Left forelimb (tissue), 1 donor: ENCODE measurements around the gene CXCL13.
"Not testable (repeated sequence)": the region's sequence is repeated elsewhere in the genome, so short reads cannot be mapped to it uniquely, and the experiment has no call there.

Source experiments
- DNase-seq: peaks from one replicate; pipeline ENCODE4 v3.0.0-alpha.2; 2018; ENCODE audit warnings: low spot score

The CXCL13 gene

GRCh38 chr4:77605210-77605902, at the start of gene CXCL13:
TSS of gene CXCL13 (plus strand) at chr4:77605820. CDS start at chr4:77605866, 46 bp downstream.
- no peak for DNase-seq

GRCh38 chr4:77560170-77560569, 45.5 kb upstream of the CXCL13 start:
- no peak for DNase-seq

GRCh38 chr4:77561720-77562119, 43.9 kb upstream of the CXCL13 start:
- DNase-seq: not testable (repeated sequence)

GRCh38 chr4:77564231-77564630, 41.4 kb upstream of the CXCL13 start:
- no peak for DNase-seq

GRCh38 chr4:77566148-77566547, 39.5 kb upstream of the CXCL13 start:
- DNase-seq: no peak

GRCh38 chr4:77567549-77567948, 38.1 kb upstream of the CXCL13 start:
- DNase-seq: no peak

GRCh38 chr4:77570508-77571214, 35.0 kb upstream of the CXCL13 start:
- DNase-seq: not testable (repeated sequence)

GRCh38 chr4:77576351-77576750, 29.3 kb upstream of the CXCL13 start:
- no peak for DNase-seq

- no peak for DNase-seq
These were observed 27.5 kb upstream of the CXCL13 start for GRCh38 chr4:77578145-77578544.

- no peak for DNase-seq
These were observed 26.1 kb upstream of the CXCL13 start for GRCh38 chr4:77579406-77580076.

- DNase-seq: no peak
These were observed 23.9 kb upstream of the CXCL13 start for GRCh38 chr4:77581724-77582123.

- DNase-seq: no peak
These were observed 23.5 kb upstream of the CXCL13 start for GRCh38 chr4:77582156-77582555.

- no peak for DNase-seq
These were observed 22.9 kb upstream of the CXCL13 start for GRCh38 chr4:77582711-77583110.

- no peak for DNase-seq
These were observed 18.7 kb upstream of the CXCL13 start for GRCh38 chr4:77586951-77587383.

- no peak for DNase-seq
These were observed 15.1 kb upstream of the CXCL13 start for GRCh38 chr4:77590482-77590881.

GRCh38 chr4:77591532-77591931, 14.1 kb upstream of the CXCL13 start:
- DNase-seq: no peak

GRCh38 chr4:77593101-77593500, 12.5 kb upstream of the CXCL13 start:
- no peak for DNase-seq

- DNase-seq: no peak
These were observed 11.6 kb upstream of the CXCL13 start for GRCh38 chr4:77593993-77594392.

GRCh38 chr4:77595364-77595973, 10.2 kb upstream of the CXCL13 start:
- no peak for DNase-seq

- DNase-seq: no peak
These were observed 6.2 kb upstream of the CXCL13 start for GRCh38 chr4:77599378-77599777.

- DNase-seq: no peak
These were observed 4.8 kb upstream of the CXCL13 start for GRCh38 chr4:77600521-77601451.
